Parathyroid adenoma (tissue), 2 donors: Measurements from ENCODE around the gene RASD1.

ENCODE experiments used
- H2AFZ ChIP-seq: fragments of 300-600 bp; sonication (generic); one replicate; pipeline ENCODE4 v1.7.0; 2017; ENCODE audit warnings: antibody characterized with exemption, mild to moderate bottlenecking
- H3K27ac ChIP-seq: fragments of 300-600 bp; sonication (generic); one replicate; pipeline ENCODE4 v1.7.0; 2017
- H3K27me3 ChIP-seq: fragments of 300-600 bp; sonication (generic); one replicate; pipeline ENCODE4 v1.7.0; 2017; ENCODE audit warnings: low read length; ENCODE audit not compliant: control insufficient read depth, insufficient read depth
- H3K36me3 ChIP-seq: fragments of 300-600 bp; sonication (generic); one replicate; pipeline ENCODE4 v1.7.0; 2017; ENCODE audit warnings: low read length; ENCODE audit not compliant: control insufficient read depth, insufficient read depth
- H3K4me1 ChIP-seq: fragments of 300-600 bp; sonication (generic); one replicate; pipeline ENCODE4 v1.7.0; 2017; ENCODE audit warnings: control low read depth
- H3K4me2 ChIP-seq: fragments of 300-600 bp; sonication (generic); one replicate; pipeline ENCODE4 v1.7.0; 2017; ENCODE audit warnings: low read length
- H3K4me3 ChIP-seq: fragments of 300-600 bp; sonication (generic); one replicate; pipeline ENCODE4 v1.7.0; 2017; ENCODE audit warnings: low read depth, low read length
- H3K79me2 ChIP-seq: fragments of 300-600 bp; sonication (generic); one replicate; pipeline ENCODE4 v1.7.0; 2017; ENCODE audit warnings: control low read depth
- H3K9ac ChIP-seq: fragments of 300-600 bp; sonication (generic); one replicate; pipeline ENCODE4 v1.7.0; 2017; ENCODE audit warnings: mild to moderate bottlenecking
- H3K9me3 ChIP-seq: fragments of 300-600 bp; sonication (generic); one replicate; pipeline ENCODE4 v1.7.0; 2017; ENCODE audit warnings: low read length; ENCODE audit not compliant: control insufficient read depth
- TF ChIP-seq, protein P1 (sequence below): fragments of 300-600 bp; sonication (generic); IDR thresholded peaks from one replicate; pipeline ENCODE4 v1.7.0; 2017; ENCODE audit warnings: antibody characterized with exemption, mild to moderate bottlenecking
- donor health status: primary hyperparathyroidism.

The RASD1 gene

GRCh38 chr17:17445296-17445924 is 50.8 kb downstream of the RASD1 start:
- peaks cover 6% of the 10 kb centered on the region for H3K4me1 ChIP-seq
- no peak overlapping the region for H3K4me2 ChIP-seq
- TF ChIP-seq, protein P1, sequence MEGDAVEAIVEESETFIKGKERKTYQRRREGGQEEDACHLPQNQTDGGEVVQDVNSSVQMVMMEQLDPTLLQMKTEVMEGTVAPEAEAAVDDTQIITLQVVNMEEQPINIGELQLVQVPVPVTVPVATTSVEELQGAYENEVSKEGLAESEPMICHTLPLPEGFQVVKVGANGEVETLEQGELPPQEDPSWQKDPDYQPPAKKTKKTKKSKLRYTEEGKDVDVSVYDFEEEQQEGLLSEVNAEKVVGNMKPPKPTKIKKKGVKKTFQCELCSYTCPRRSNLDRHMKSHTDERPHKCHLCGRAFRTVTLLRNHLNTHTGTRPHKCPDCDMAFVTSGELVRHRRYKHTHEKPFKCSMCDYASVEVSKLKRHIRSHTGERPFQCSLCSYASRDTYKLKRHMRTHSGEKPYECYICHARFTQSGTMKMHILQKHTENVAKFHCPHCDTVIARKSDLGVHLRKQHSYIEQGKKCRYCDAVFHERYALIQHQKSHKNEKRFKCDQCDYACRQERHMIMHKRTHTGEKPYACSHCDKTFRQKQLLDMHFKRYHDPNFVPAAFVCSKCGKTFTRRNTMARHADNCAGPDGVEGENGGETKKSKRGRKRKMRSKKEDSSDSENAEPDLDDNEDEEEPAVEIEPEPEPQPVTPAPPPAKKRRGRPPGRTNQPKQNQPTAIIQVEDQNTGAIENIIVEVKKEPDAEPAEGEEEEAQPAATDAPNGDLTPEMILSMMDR: no peak
- H2AFZ ChIP-seq: no peak overlapping the region
- no peaks in the 10 kb centered on the region for H3K79me2 ChIP-seq
- no peaks in the 10 kb centered on the region for H3K36me3 ChIP-seq
- no peak overlapping the region for H3K4me3 ChIP-seq
- H3K9me3 ChIP-seq: no peaks in the 10 kb centered on the region
- no peak overlapping the region for H3K27ac ChIP-seq
- no peaks in the 10 kb centered on the region for H3K27me3 ChIP-seq
- H3K9ac ChIP-seq: no peak overlapping the region
